GM12864 (cell line): ENCODE results near the gene XRCC6.
A peak's percentile ranks its signal among the peaks of the same experiment; 100 is the strongest.
"Not testable (repeated sequence)": the region's sequence is repeated elsewhere in the genome, so short reads cannot be mapped to it uniquely, and the experiment has no call there.

Source experiments
- DNase-seq: peaks from one replicate; pipeline ENCODE4 v3.0.0-alpha.2; 2011; ENCODE audit warnings: low read depth
- H3K4me3 ChIP-seq: 2 replicates; pipeline ENCODE4 v1.5.1; 2011; ENCODE audit warnings: mild to moderate bottlenecking, low read depth, low read length, control low read depth
- CTCF ChIP-seq: IDR thresholded peaks from 2 replicates; pipeline ENCODE4 v1.5.1; 2011; ENCODE audit warnings: low read depth, mild to moderate bottlenecking, moderate library complexity, low read length, control low read depth, inconsistent platforms; ENCODE audit errors: missing control alignments

XRCC6 gene

DNA sequence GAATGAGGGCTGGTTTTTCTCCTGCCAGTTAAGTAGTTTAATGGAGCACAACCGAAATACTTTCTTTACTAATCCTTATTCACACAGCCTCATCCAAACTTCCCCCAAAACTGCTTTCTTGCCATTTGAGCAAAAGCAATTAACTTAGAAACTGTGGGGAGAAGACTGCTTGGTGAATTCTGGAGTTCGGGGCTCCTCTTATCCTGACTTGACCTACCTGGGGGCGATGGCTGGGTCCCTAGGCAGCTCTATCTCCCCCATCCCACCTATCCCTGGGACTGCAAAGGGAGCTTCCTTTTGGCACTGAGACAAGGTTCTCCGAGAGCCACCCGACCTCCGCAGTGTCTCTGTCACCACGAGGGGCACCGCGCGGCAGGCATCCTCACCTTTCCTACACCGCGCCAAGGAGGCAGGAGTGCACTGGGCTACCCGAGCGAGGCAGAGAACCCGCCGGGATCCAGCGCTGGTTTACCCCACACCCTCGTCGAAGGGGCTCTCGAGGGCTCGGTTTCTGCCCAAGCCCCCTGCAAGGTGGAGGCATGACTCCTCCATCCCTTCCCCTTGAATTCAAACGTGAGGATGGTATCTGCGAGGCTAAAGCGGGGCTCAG lies 1.0 kb upstream of the XRCC6 start:
- no peak for DNase-seq
- peak; percentile 10 for TF ChIP-seq CTCF
- H3K4me3 ChIP-seq = peak overlapping the region; percentile 92

DNA sequence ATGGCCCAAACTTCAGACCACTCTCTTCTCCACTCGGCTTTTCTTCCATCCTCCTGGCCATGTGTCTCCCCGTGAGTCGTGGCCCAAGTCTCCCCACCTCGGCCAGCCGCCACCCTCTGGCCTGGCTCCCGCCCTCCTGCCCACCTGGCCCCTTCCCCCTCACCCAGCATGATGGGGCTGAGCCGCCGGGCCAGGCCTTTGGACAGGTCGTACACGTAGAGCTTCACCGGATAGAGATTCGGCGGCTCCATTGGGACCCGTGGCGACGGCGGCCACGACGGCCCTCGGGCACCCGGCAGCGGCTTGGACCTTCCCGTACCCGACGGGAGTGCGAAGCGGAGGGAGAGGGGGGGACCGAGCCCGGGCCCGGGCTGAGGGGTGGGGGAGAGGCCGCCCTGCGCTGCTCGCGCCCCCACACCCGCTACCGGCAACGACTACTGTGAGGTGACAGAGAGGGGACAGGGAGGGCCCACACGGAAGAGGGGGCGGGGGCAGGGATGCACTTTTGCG lies 451 bp upstream of the XRCC6 start, which contains the start of gene DESI1:
Gene DESI1 (minus strand): TSS at position 455 of the 510 bp plus-strand sequence. CDS start 204 bp downstream, at position 251.
- TF ChIP-seq CTCF = no peak
- DNase-seq = no peak
- peak within 1 kb of the TSS; percentile 92 for H3K4me3 ChIP-seq

DNA sequence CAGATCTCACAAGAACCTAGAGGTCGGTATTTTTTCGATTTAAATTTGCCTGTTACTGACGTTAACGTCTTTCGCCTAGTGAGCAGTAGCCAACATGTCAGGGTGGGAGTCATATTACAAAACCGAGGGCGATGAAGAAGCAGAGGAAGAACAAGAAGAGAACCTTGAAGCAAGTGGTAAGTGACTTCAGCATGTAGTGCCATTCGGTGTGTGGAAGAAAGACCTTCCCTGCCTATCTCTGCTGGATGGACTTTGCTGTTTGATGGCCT lies 750 bp downstream of the XRCC6 start:
- TF ChIP-seq CTCF = no peak
- peak overlapping the region; percentile 92 for H3K4me3 ChIP-seq
- DNase-seq = no peak

DNA sequence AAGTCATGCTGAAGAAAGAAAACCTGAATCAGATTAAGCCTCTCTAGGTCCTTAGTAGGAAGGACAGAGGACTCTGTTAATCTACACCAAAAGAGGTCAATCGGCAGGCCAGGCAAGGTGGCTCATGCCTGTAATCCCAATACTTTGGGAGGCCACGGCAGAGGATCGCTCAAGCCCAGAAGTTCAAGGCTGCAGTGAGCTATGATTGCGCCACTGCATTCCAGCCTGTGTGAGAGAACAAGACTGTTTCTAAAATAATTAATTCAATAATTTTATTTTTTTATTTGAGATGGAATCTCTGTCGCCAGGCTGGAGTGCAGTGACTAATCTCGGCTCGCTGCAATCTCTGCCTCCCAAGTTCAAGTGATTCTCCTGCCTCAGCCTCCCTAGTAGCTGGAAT lies 4.5 kb downstream of the XRCC6 start:
- DNase-seq = no peak
- no peak for TF ChIP-seq CTCF
- H3K4me3 ChIP-seq = no peak overlapping the region

DNA sequence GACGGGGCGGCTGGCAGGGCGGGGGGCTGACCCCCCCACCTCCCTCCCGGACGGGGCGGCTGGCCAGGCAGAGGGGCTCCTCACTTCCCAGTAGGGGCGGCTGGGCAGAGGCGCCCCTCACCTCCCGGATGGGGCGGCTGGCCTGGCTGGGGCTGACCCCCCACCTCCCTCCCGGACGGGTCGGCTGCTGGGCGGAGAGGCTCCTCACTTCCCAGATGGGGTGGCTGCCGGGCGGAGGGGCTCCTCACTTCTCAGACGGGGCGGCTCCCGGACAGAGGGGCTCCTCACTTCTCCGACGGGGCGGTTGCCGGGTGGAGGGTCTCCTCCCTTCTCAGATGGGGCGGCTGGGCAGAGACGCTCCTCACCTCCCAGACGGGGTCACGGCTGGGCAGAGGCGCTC lies 10.0 kb downstream of the XRCC6 start:
- H3K4me3 ChIP-seq, DNase-seq: not testable (repeated sequence)

DNA sequence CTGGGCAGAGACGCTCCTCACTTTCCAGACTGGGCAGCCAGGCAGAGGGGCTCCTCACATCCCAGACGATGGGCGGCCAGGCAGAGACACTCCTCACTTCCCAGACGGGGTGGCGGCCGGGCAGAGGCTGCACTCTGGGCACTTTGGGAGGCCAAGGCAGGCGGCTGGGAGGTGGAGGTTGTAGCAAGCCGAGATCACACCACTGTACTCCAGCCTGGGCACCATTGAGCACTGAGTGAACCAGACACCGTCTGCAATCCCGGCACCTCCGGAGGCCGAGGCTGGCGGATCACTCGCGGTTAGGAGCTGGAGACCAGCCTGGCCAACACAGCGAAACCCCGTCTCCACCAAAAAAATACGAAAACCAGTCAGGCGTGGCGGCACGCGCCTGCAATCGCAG lies 10.5 kb downstream of the XRCC6 start:
- H3K4me3 ChIP-seq, DNase-seq: not testable (repeated sequence)

DNA sequence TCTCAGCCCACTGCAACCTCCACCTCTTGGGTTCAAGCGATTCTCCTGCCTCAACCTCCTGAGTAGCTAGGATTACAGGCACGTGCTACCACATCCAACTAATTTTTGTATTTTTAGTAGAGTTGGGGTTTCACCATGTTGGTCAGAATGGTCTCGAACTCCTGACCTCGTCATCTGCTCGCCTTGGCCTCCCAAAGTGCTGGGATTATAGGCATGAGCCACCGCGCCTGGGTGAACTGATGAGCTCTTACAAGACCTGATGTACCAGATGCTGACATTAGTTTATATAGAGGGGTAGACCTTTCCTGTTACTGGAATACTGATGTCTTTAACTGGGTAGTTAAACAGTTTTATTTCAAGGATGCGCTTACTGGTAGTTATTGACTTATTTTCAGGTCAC lies 13.5 kb downstream of the XRCC6 start:
- not testable (repeated sequence) for H3K4me3 ChIP-seq, DNase-seq

- no peak overlapping the region for H3K4me3 ChIP-seq
- no peak for DNase-seq
- TF ChIP-seq CTCF = no peak
Observed at GRCh38 chr22:41636467-41636866, 15.4 kb downstream of the XRCC6 start.

- not testable (repeated sequence) for H3K4me3 ChIP-seq, DNase-seq
Observed at GRCh38 chr22:41637623-41638022, 16.5 kb downstream of the XRCC6 start.
